GM13976 (cell line): ENCODE measurements around the gene GAB2.

Experiments used
- DNase-seq: peaks from one replicate; pipeline ENCODE4 v3.0.0; 2012; ENCODE audit warnings: low spot score
- CTCF ChIP-seq: IDR thresholded peaks from 2 replicates; pipeline ENCODE4 v1.5.1; 2012; ENCODE audit warnings: borderline replicate concordance, mild to moderate bottlenecking; ENCODE audit not compliant: insufficient read depth; ENCODE audit errors: extremely low read depth, missing control alignments, control extremely low read depth
- in situ Hi-C: fragments of 300-500 bp; cut with MboI; formaldehyde crosslinking; loops from one replicate; pipeline ENCODE4 v1.12.0; 2022; ENCODE audit warnings: low sequenced_read_pairs, mixed read lengths, inconsistent platforms; ENCODE audit not compliant: unreplicated experiment

The GAB2 gene

GRCh38 chr11:78250099-78250498 lies 167.5 kb downstream of the GAB2 start:
- no peak for TF ChIP-seq CTCF
- no peak for DNase-seq
- in situ Hi-C loops = no loop called here

GRCh38 chr11:78248903-78249302 lies 168.7 kb downstream of the GAB2 start:
- in situ Hi-C loops = no loop called here
- no peak for TF ChIP-seq CTCF
- no peak for DNase-seq

- in situ Hi-C loops = no loop called here
- no peak for TF ChIP-seq CTCF
- DNase-seq = no peak
Observed at GRCh38 chr11:78248191-78248590, 169.4 kb downstream of the GAB2 start.

DNA sequence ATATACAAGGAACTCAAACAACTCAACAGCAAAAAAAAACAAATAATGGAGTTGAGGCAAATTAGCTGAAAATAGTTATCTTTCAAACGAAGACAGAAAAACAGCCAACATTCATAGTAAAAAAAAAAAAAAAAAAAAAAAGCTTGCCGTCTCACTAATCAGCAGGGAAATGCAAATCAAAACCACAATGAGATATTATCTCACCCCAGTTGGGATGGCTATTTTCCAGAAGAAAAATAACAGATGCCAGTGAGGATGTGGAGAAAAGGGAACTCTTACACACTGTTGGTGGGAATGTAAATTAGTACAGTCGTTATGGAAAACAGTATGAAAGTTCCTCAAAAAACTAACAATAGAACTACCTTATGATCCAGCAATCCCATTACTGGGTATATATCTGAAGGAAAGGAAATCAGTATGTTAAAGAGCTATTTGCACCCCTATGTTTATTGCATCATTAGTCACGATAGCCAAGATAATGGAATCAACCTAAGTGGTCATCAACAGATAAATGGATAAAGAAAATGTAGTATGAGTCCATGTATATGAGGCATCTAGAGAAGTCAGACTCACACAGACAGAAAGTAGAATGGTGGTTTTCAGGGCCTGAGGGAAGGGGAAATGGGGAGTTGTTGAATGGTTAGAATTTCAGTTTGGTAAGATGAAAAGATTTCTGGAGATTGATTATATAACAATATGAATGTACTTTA lies 172.9 kb downstream of the GAB2 start:
- DNase-seq = no peak
- in situ Hi-C loops = no loop called here
- TF ChIP-seq CTCF = no peak

DNA sequence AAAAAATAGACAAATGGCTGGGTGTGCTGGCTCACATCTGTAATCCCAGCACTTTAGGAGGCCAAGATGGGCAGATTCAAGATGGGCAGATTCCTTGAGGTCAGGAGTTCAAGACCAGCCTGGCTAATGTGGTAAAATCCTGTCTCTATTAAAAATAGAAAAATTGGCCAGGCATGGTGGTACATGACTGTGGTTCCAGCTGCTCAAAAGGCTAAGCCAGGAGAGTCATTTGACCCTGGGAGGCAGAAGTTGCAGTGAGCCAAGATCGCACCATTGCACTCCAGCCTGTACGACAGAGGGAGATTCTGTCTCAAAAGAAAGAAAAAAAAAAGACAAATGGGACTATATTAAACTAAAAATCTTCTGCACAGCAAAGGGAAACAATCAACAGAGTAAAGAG lies 173.5 kb downstream of the GAB2 start:
- in situ Hi-C loops = no loop called here

DNA sequence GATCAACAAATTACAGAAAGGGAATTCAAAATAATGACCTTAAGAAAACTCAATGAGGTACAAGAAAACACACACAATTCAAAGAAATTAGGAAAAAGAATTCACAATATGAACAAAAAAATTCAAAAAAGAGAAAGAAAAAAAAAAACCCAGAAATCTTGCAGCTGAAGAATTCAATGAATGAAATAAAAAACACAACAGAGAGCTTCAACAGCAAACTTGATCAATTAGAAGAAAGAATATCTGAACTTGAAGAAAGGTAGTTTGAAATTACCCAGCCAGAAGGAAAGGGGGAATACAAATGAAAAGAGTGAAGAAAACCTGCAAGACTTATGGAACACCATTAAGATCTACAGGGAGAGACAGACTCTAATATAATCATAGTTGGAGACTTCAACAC lies 176.1 kb downstream of the GAB2 start:
- DNase-seq = no peak
- in situ Hi-C loops = no loop called here
- no peak for TF ChIP-seq CTCF

More for the DNA sequence above, 173.5 kb downstream of the GAB2 start:
- no peak for TF ChIP-seq CTCF
- DNase-seq = no peak

- DNase-seq = no peak
- in situ Hi-C loops = no loop called here
- no peak for TF ChIP-seq CTCF
Observed at GRCh38 chr11:78239781-78240180, 177.8 kb downstream of the GAB2 start.
